ENCODE measurements around the gene GNB3.
"Not testable (repeated sequence)": the region's sequence is repeated elsewhere in the genome, so short reads cannot be mapped to it uniquely, and the experiment has no call there.

Gene GNB3

GRCh38 chr12:6863586-6864321 lies 23.0 kb downstream of the GNB3 start:
- FAIRE-seq: no peak

- not testable (repeated sequence) for FAIRE-seq
Measured at GRCh38 chr12:6865307-6865706, 24.6 kb downstream of the GNB3 start.

- FAIRE-seq: no peak
Measured at GRCh38 chr12:6866163-6866919, 25.6 kb downstream of the GNB3 start.

- no peak for FAIRE-seq
Measured at GRCh38 chr12:6866920-6867412, 26.2 kb downstream of the GNB3 start.

GRCh38 chr12:6867413-6868210 lies 26.9 kb downstream of the GNB3 start, which contains the start of gene TPI1:
Gene TPI1, plus strand, starts transcription at chr12:6867531. Its CDS starts 36 bp downstream, at chr12:6867567.
- FAIRE-seq: no peak

- no peak for FAIRE-seq
Measured at GRCh38 chr12:6868211-6869048, 27.7 kb downstream of the GNB3 start.

- FAIRE-seq: no peak
Measured at GRCh38 chr12:6869049-6870021, 28.6 kb downstream of the GNB3 start.

- not testable (repeated sequence) for FAIRE-seq
Measured at GRCh38 chr12:6870304-6870703, 29.6 kb downstream of the GNB3 start.

- FAIRE-seq: no peak
Measured at GRCh38 chr12:6871052-6871957, 30.6 kb downstream of the GNB3 start.

- FAIRE-seq: no peak
Measured at GRCh38 chr12:6872073-6873048, 31.6 kb downstream of the GNB3 start.

- peak; percentile 49 for FAIRE-seq
Measured at GRCh38 chr12:6873094-6874014, 32.6 kb downstream of the GNB3 start, which contains the start of gene SPSB2. Gene SPSB2, minus strand, starts transcription at chr12:6873303. Its CDS starts 402 bp downstream, at chr12:6872901.

GRCh38 chr12:6874015-6874368 lies 33.3 kb downstream of the GNB3 start:
- not testable (repeated sequence) for FAIRE-seq

- FAIRE-seq: not testable (repeated sequence)
Measured at GRCh38 chr12:6879824-6880223, 39.1 kb downstream of the GNB3 start.

- no peak for FAIRE-seq
Measured at GRCh38 chr12:6883252-6883651, 42.5 kb downstream of the GNB3 start.

- no peak for FAIRE-seq
Measured at GRCh38 chr12:6883683-6884082, 43.0 kb downstream of the GNB3 start.

- FAIRE-seq: no peak
Measured at GRCh38 chr12:6884539-6884938, 43.8 kb downstream of the GNB3 start.
